Measurements from ENCODE around the gene XKR7. TPM values are rescaled to one million over a fixed set of nuclear protein-coding genes. Genes with fewer than 3 reads are reported as not detected.
"Not testable (repeated sequence)": the region's sequence is repeated elsewhere in the genome, so short reads cannot be mapped to it uniquely, and the experiment has no call there.

XKR7 gene
- total RNA-seq, result under 1 TPM in 1 of 2 donors, not detected in 1; 0.05 TPM

DNA sequence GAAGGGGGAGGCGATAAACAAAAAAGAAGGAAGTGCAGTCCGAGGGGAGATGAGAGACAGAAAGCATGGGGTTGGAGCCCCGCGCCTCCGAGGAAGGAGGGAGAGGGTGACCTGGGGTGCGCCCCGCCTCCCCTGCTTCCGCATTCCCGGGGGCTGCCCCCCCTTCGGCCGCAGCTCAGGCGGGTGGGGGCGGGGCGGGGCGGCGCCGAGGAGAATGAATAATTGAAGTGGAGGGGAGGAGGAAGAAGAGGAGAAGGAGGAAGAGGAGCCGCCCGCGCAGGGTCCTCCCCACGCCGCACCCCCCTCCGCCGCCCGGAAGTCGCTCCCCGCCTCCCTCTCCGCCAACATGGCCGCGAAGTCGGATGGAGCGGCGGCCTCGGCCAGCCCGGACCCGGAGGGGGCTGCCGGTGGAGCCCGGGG lies at the start of gene XKR7:
TSS of gene XKR7 (plus strand) at position 322 of the 420 bp plus-strand sequence. CDS start at position 347, 25 bp downstream.
- WGBS, result 3% methylated on average over 32 of the region's 38 CpGs
- Histone ChIP-seq H3K27me3 (replicated peaks; ENCODE audit: insufficient read depth) (peaks cover 7% of the 10 kb centered on the region), H3K27ac (no peak within 1 kb of the TSS), H3K9me3 (no peaks in the 10 kb centered on the region), H3K36me3 (no peaks in the 10 kb centered on the region), H3K4me1 (replicated peaks) (no peaks in the 10 kb centered on the region), H3K4me3 (no peak within 1 kb of the TSS)
- TF ChIP-seq POLR2A (IDR thresholded peaks at IDR 0.05) (no peak), POLR2AphosphoS5 (IDR thresholded peaks at IDR 0.05) (no peak), CTCF (IDR thresholded peaks at IDR 0.05) (no peak)
- DNase-seq (ENCODE audit: low spot score), result no peak
- intact Hi-C loops (cut with DNase I), result no loop called here

DNA sequence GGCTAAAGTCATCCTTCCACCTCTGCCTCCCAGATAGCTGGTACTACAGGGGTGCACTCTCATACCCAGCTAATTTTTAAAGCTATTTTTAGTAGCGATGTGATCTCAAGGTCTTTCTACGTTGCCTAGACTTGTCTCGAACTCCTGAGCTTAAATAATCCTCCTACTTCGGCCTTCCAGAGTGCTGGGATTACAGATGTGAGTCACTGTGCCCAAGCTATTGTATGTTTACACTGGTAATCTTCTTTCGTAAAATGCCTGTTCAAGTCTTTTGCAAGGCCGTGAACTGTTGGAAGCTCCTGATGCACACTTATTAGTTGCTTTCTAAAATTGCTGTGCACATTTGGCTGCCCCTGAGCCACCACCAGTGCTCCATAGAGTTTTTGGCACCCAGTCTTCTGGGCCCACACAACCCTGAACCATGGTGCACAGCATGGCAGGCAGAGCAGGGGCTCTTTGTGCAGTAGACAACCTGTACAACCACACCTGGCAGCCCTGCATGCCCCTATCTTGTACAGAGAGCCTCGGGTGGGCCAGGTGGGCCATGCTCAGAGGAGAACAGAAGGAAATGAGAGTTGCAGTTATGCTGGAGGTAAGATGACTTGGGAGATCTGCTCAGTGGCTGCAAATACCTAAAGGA lies 49.4 kb upstream of the XKR7 start:
- WGBS, result 79% methylated on average over 7 of the region's 7 CpGs
- Histone ChIP-seq H3K36me3 (no peaks in the 10 kb centered on the region), H3K9me3 (no peaks in the 10 kb centered on the region), H3K4me1 (replicated peaks) (no peaks in the 10 kb centered on the region), H3K27me3 (replicated peaks; ENCODE audit: insufficient read depth) (no peaks in the 10 kb centered on the region), H3K4me3 (no peak overlapping the region), H3K27ac (no peak overlapping the region)
- DNase-seq (ENCODE audit: low spot score), result no peak
- intact Hi-C loops (cut with DNase I), result no loop called here
- TF ChIP-seq CTCF (IDR thresholded peaks at IDR 0.05) (no peak), POLR2A (IDR thresholded peaks at IDR 0.05) (no peak), POLR2AphosphoS5 (IDR thresholded peaks at IDR 0.05) (no peak)

DNA sequence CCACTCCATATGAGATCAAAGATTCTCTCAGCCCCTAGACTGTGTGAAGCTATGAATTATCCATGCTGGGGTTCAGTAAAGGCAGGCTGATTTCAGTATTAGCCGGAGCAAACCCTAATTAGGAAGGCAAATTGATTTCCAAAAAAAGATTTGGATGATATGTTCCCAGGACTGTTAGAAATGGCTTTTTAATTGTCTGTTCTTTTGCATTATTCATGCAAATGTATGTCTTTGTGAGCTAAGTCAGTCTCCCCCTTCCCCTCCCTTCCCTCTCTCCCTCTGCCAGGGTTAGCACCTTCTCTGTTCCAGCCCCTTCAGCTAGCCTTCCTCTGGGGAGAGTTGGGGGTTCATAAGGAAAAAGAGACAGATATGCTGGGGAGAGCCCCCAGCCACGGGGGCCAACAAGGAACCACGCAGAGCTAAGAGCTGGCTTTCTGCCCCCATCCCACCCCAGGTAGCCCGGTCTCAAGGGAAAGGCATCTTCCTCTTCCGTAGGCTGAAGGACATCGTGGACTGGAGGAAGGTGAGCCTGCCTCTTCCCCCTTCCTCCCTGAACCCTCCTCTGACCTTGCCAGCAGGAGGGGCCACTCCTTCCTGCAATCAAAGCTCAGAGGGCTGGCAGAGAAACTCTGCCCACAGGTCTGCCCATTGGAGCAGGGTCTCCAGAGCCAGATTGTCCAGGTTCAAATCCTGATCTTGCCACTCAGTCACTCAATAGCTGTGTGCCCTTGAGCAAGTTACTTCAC lies 48.4 kb upstream of the XKR7 start:
- Histone ChIP-seq H3K4me1 (replicated peaks) (no peaks in the 10 kb centered on the region), H3K27me3 (replicated peaks; ENCODE audit: insufficient read depth) (no peaks in the 10 kb centered on the region), H3K4me3 (no peak overlapping the region), H3K36me3 (no peaks in the 10 kb centered on the region), H3K27ac (no peak overlapping the region), H3K9me3 (no peaks in the 10 kb centered on the region)
- no peak for DNase-seq (ENCODE audit: low spot score)
- intact Hi-C loops (cut with DNase I), result no loop called here
- TF ChIP-seq POLR2A (IDR thresholded peaks at IDR 0.05), result no peak
- no peak for TF ChIP-seq POLR2AphosphoS5 (IDR thresholded peaks at IDR 0.05)
- no peak for TF ChIP-seq CTCF (IDR thresholded peaks at IDR 0.05)
- 64% methylated on average over 6 of the region's 6 CpGs for WGBS

DNA sequence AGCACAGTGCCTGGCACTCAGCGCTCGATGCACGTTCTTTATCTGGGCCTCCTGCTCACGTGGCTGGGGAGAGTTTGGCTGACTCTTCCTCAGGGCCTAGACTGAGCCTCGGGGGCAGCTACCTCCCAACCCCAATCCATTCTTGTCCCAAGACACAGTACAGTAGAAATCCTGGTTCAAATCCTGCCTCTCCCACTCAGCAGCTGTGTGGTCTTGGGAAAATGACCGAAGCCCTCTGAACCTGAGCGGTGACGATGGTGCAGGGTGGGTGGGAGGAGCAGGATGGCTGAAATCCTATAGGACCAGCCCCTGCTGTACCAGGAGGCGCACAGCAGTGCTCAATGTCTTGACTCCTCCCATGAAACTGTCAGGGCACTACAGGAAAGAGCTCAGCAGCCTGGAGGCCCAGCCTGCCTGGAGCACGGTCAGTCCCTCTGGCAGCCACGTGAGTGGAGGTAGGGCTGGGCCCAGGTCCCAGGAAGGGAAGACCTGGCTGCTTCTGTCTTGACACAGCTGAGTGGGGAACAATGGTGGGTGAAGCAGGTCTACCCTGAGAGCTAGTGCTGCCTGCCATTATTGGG lies 47.6 kb upstream of the XKR7 start:
- no peak overlapping the region for H3K4me3 ChIP-seq
- no peaks in the 10 kb centered on the region for H3K4me1 ChIP-seq (replicated peaks)
- WGBS, result 89% methylated on average over 9 of the region's 11 CpGs
- no peaks in the 10 kb centered on the region for H3K27me3 ChIP-seq (replicated peaks; ENCODE audit: insufficient read depth)
- H3K36me3 ChIP-seq, result no peaks in the 10 kb centered on the region
- H3K27ac ChIP-seq, result no peak overlapping the region
- no peak for TF ChIP-seq POLR2A (IDR thresholded peaks at IDR 0.05)
- TF ChIP-seq CTCF (IDR thresholded peaks at IDR 0.05), result no peak
- TF ChIP-seq POLR2AphosphoS5 (IDR thresholded peaks at IDR 0.05), result no peak
- DNase-seq (ENCODE audit: low spot score), result no peak
- intact Hi-C loops (cut with DNase I), result no loop called here
- no peaks in the 10 kb centered on the region for H3K9me3 ChIP-seq

GRCh38 chr20:31921480-31921879 lies 46.5 kb upstream of the XKR7 start:
- H3K36me3 ChIP-seq; H3K4me3 ChIP-seq; H3K4me1 ChIP-seq (replicated peaks); H3K27ac ChIP-seq; H3K9me3 ChIP-seq; DNase-seq (ENCODE audit: low spot score); H3K27me3 ChIP-seq (replicated peaks; ENCODE audit: insufficient read depth); intact Hi-C loops (cut with DNase I): not testable (repeated sequence)
- WGBS, result 89% methylated on average over 5 of the region's 5 CpGs
